Activated naive CD8-positive, alpha-beta T cell (primary cell): ENCODE data around the gene DSTN.

Experiments used
- H3K27ac Mint-ChIP-seq: one replicate; pipeline ENCODE4 v1.8.0; 2021; ENCODE audit warnings: mixed read lengths
- H3K27me3 Mint-ChIP-seq: one replicate; pipeline ENCODE4 v1.8.0; 2021; ENCODE audit warnings: mixed read lengths
- H3K36me3 Mint-ChIP-seq: one replicate; pipeline ENCODE4 v1.8.0; 2021; ENCODE audit warnings: mixed read lengths
- H3K4me1 Mint-ChIP-seq: one replicate; pipeline ENCODE4 v1.8.0; 2021; ENCODE audit warnings: low read depth, mixed read lengths
- H3K4me3 Mint-ChIP-seq: one replicate; pipeline ENCODE4 v1.8.0; 2021; ENCODE audit warnings: mild to moderate bottlenecking, mixed read lengths
- H3K9me3 Mint-ChIP-seq: one replicate; pipeline ENCODE4 v1.8.0; 2021; ENCODE audit warnings: low read depth, mixed read lengths

The DSTN gene

DNA sequence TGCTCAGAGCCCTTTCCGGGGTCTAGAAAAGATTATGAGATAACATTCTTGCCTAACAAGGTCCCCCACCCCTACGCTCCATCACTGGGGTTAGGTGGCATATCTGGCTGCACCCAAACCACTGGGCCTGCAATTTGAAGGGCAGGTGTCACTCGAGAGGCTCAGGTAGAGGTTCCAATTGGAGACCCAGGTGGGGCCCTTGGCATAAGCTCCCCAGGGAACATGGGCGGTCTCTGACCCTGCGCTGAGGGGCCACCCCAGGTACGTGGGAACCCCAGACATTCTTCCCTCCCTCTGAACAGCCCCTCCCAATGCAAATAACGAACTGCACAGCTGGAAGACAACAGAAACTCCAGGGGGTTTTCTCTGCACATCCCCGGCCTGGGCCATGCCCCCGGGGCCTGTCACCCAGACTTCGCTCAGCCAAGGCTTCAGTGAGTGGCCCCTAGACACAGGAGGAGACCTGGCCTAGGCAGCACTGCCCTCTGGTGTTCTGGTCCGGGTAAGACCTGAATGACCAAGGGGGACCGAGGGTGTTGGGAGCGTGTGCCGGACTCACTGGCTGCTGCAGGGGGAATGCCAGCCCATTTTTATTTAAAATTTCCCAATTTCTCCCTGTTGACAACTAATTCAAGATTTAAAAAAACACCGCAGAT is 47.5 kb downstream of the DSTN start:
- Mint-ChIP-seq H3K9me3 (no peaks in the 10 kb centered on the region), H3K4me3 (no peak overlapping the region), H3K4me1 (peaks cover 6% of the 10 kb centered on the region), H3K27me3 (no peaks in the 10 kb centered on the region), H3K27ac (no peak overlapping the region), H3K36me3 (no peaks in the 10 kb centered on the region)

DNA sequence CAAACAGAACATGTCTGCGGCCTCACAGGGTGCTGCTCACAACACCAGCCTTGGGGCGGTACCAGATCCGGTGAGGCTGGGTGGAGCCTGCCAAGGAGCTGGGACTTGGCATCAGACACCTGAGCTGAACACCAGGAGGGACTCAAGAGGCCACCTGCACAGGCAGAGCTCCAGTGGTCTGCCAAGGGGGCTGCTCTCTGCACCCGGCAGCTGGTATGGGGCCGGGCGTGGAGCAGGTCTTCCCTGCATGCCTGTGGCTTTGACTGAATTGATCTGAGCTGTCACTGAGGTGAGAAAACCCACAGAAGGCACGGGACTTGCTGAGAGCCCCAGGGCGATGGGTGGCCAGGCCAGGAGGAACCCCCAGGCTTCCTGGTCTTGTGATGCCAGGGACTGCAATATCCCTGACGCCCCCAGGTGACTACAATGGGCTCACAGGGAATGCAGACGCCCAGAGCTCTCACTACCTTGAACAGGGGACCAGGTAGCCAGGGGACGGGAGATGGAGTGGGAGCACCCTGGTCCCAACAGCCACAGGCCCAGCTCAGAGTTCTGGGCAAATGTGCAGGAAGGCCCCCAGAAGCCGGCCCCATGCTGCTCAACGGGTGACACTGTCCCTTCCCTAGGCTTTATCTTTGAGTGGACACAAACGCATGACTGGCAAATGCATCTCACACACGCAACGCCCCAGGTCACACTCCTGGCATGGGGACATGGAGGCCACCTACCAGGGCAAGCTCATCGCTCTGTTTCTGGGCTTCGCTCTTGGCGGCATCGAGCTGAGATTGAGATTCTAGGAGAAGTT is 48.2 kb downstream of the DSTN start:
- Mint-ChIP-seq H3K27ac (no peak overlapping the region), H3K4me3 (no peak overlapping the region), H3K36me3 (no peaks in the 10 kb centered on the region), H3K9me3 (no peaks in the 10 kb centered on the region), H3K27me3 (no peaks in the 10 kb centered on the region), H3K4me1 (no peaks in the 10 kb centered on the region)

DNA sequence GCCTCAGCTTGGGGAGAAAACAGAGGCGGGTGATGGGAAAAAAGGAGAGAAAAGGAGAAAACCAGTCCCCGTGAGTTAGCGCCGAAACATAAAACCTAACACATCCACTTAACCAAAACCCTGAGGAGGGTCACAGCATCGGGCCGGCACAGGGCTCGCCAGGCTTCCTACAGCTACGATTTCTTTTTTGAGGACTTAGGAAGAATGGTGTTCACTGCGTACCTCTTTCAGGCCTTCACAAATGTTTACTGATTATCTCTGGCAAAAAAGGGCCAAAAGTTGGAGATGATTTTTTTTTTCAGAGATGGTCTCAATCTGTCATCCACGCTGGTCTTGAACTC is 48.8 kb downstream of the DSTN start:
- no peaks in the 10 kb centered on the region for H3K9me3 Mint-ChIP-seq
- no peaks in the 10 kb centered on the region for H3K4me1 Mint-ChIP-seq
- no peaks in the 10 kb centered on the region for H3K36me3 Mint-ChIP-seq
- no peak overlapping the region for H3K4me3 Mint-ChIP-seq
- H3K27ac Mint-ChIP-seq: no peak overlapping the region
- H3K27me3 Mint-ChIP-seq: no peaks in the 10 kb centered on the region

DNA sequence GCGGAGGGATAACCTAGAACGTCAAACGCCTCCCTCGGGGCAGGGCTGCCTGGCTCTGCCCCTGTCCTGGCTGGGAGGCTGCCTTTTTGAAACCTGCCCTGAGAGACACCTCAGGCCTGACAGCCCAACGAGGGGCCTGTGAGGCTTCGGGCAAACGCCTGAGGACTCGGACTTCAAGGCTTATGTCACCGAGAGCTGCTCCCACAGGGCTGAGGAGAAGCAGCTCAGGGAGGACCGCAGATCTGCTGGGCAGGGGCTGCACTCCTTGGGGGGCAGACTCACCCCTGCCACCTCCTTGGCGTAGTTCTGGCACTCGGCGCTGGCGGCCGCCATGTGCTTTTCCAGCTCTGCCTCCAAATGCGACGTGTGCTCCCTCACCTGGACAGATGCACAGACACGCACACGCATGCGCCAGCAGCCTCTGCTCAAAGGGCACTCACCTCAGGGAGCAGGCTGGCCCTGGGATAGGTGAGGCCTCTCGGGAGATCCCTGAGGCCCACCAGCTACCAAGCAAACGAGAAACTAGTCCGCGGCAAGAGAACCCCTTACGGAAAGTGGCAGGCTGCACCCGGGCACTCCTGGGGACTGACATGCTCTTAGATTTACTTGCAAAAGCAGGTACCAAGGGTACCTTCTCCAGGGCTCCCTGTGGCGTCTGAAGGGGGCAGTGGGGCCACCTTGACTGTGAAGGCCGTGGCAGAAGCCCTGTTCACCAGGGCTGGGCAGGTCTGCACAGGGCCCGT is 49.6 kb downstream of the DSTN start:
- no peak overlapping the region for H3K4me3 Mint-ChIP-seq
- no peaks in the 10 kb centered on the region for H3K4me1 Mint-ChIP-seq
- no peaks in the 10 kb centered on the region for H3K27me3 Mint-ChIP-seq
- no peaks in the 10 kb centered on the region for H3K36me3 Mint-ChIP-seq
- H3K27ac Mint-ChIP-seq: no peak overlapping the region
- H3K9me3 Mint-ChIP-seq: no peaks in the 10 kb centered on the region

DNA sequence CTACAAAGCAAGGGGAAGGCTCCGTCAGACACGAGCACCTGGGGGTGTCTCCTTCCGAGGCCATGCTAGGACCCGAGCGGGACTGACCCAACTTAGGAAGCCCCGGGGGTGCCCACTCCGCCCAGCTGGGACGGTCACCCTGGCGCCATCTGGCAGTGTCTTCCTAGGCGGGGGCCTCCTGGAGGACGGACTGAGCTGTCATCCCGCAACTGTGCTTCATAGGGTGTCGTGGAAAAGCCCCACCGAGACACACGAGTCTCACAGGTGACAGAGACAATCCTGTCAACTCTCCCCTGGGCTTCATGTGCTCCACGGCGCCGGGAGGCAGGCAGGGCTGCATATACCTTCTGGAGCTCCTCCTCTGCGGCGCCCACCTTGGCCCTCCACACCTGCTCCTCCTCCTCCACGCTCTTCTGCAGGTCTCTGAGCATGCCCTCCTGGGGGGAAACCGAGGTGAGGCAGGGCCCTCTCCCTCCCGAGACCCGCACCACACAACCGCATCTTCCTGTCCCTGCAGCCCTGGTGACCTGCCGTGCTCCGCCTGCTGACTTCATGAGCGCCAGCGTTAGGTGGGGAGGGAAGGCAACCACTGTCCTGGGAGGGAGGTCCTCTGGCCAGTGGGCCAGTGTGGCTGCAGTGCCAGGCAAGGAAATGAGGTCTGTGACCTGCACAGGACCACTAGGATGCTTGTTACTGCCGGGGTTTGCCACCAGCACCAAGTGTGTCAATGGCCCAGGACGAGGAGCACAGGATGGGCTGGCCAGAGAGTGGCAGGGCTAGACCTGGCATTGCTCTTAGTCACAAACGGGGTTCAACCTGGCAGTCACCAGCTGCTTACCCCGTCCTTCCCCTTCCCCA is 50.7 kb downstream of the DSTN start:
- Mint-ChIP-seq H3K27ac (no peak overlapping the region), H3K4me1 (no peaks in the 10 kb centered on the region), H3K9me3 (no peaks in the 10 kb centered on the region), H3K36me3 (no peaks in the 10 kb centered on the region), H3K4me3 (no peak overlapping the region), H3K27me3 (no peaks in the 10 kb centered on the region)

DNA sequence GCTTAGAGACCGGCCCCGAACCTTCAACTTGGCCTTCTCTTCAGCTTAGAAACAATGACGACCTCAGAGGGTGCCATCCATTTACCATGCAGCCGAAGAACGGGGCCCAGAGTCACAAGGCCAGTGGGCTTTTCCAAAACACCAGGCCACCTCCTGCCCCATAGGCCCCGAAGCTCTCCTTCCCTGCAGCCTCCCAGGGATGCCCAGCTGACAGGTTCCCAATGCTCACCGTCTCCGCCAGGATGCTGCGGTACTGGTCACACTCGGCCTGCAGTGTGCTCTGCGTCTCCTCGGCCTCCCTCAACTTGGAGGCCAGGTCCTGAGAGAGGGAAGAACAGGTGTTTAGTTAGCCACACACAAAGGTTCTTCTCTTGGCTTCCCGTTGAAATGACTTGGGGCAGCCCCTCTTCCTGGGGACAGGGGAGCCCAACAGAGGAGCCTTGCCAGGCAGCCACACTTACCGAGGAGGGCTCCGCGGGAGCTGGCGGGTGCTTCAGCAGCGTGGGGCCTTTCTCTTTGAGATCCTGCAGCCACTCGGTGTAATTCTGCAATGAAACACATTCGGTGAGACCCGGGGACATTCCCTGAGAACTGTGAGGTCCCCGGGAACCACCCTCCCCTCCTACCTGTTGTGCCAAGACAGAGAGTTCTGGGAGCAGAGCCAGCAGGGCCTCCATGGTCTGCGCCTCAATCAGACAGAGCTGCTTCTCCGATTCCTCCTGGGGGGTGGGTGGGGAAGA is 51.5 kb downstream of the DSTN start:
- Mint-ChIP-seq H3K9me3 (no peaks in the 10 kb centered on the region), H3K4me1 (no peaks in the 10 kb centered on the region), H3K4me3 (no peak overlapping the region), H3K27ac (no peak overlapping the region), H3K36me3 (no peaks in the 10 kb centered on the region), H3K27me3 (no peaks in the 10 kb centered on the region)

DNA sequence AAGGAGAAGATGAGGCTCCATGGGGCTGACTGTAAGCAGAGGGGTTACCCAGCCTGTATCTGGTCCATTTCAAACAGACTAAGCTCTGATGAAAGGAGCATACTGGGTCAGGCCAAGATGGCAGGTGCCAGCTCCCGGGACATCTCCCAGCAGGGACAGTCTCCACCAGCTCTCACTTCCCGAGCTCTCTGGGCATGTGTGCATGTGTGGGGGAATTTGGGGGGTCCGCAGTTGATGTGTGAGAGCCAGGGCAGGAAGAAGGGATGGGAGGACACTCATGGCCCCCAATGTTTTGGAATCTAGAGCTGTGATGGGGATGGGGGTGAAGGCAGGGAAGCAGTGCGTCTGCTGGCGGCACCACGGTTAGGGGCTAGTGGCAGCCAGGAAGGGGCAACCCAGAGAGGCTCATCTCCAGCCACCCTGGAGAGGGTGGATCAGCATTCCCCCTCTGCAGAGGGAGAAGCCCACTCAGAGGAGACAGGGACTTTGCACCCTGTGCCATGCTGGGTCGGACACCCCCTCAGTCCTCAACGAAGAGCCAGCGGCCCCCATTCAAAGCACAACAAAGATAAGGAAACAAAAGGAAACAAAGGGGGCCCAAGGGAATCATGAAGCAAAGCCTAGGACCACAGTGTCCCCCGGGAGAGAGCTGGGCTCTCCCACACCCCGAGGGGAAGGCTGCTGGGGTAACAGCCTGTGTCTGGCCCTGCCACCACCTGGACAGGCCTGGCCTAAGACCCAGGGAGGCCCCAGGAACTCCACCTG is 52.4 kb downstream of the DSTN start:
- Mint-ChIP-seq H3K4me3 (no peak overlapping the region), H3K36me3 (no peaks in the 10 kb centered on the region), H3K4me1 (no peaks in the 10 kb centered on the region), H3K9me3 (no peaks in the 10 kb centered on the region), H3K27ac (no peak overlapping the region), H3K27me3 (no peaks in the 10 kb centered on the region)

DNA sequence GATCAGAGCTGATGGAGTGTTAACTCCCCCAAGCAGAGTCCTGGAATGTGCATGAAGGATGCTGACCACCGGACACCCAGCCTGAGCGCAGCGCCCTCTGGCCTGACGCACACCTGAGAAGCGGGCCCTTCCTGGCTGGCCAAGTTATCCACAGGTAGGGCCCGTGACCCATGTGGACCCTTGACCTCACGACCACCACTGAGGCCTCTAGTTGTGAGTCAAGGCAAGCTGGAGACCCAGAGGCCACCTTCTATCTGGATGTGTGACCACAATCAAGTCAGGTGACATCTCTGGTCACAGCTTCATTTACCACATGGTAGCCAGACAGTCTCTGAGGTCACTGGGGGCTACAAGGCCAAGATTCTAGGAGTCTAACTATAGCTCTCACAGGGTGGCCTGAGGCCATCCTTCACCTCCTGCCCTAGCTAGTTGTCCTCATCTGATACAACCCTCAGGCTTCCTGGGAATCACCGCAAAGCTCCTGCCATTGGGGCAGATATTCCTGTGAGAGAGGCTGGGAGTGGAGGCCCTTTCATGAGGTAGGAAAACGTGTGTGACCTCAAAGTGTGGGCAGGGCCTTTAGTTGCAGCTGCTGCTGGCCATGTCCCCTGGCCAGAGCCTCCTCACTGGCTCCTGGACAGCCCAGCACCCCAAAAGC is 53.1 kb downstream of the DSTN start:
- H3K36me3 Mint-ChIP-seq: no peaks in the 10 kb centered on the region
- no peak overlapping the region for H3K4me3 Mint-ChIP-seq
- H3K27me3 Mint-ChIP-seq: no peaks in the 10 kb centered on the region
- no peaks in the 10 kb centered on the region for H3K4me1 Mint-ChIP-seq
- H3K9me3 Mint-ChIP-seq: no peaks in the 10 kb centered on the region
- H3K27ac Mint-ChIP-seq: no peak overlapping the region

DNA sequence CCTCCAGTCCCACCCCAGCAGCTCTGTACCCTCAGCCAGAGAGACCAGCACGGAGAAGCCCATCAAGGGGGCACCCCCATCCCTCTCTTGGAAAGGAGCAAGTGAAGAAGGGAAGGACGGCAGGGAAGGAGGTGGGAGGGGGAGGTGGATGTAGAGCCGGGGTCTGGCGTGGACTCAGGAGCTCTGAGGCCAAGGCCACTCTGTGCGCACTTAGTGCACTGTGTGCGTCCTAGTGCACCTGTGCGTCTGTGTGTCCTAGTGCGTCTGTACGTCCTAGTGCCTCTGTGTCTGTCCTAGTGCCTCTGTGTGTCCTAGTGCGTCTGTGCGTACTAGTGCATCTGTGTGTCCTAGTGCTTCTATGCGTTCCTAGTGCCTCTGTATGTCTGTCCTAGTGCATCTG is 54.2 kb downstream of the DSTN start:
- no peak overlapping the region for H3K27ac Mint-ChIP-seq
- H3K36me3 Mint-ChIP-seq: peaks cover 5% of the 10 kb centered on the region
- no peak overlapping the region for H3K4me3 Mint-ChIP-seq
- H3K4me1 Mint-ChIP-seq: no peaks in the 10 kb centered on the region
- H3K9me3 Mint-ChIP-seq: no peaks in the 10 kb centered on the region
- H3K27me3 Mint-ChIP-seq: no peaks in the 10 kb centered on the region

DNA sequence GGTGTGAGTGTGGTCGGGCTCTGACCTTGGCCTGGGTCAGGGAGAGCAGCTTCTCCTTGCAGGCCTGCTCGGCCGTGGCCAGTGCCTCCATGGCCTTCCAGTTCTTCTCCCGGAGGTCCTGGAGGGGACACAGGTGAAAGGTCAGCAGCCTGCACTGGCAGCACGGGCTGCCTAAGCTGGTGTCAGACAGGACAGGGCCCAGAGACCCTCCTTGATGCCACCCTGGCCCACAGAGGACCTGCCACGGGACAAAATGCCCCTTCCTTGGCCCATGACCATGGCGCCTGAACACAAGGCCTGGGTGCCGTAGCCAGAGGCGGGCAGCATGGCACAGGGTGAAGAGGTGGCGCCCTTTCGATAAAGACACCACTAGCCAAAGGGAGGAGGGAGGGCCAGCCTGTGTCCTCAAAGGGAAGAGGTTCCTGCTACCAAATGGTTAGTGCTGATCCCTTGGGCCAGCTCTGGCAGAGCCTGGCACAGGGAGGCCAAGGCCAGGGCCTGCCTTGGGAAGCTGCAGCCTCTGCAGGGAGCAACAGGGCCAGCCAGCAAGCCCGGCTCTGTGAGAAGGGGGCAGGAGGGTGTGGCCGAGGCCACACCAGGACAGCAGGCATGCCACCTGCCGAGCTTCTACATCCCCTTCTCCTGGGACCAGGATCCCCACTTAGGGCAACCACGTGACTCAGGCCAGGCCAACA is 54.8 kb downstream of the DSTN start:
- peaks cover 5% of the 10 kb centered on the region for H3K36me3 Mint-ChIP-seq

DNA sequence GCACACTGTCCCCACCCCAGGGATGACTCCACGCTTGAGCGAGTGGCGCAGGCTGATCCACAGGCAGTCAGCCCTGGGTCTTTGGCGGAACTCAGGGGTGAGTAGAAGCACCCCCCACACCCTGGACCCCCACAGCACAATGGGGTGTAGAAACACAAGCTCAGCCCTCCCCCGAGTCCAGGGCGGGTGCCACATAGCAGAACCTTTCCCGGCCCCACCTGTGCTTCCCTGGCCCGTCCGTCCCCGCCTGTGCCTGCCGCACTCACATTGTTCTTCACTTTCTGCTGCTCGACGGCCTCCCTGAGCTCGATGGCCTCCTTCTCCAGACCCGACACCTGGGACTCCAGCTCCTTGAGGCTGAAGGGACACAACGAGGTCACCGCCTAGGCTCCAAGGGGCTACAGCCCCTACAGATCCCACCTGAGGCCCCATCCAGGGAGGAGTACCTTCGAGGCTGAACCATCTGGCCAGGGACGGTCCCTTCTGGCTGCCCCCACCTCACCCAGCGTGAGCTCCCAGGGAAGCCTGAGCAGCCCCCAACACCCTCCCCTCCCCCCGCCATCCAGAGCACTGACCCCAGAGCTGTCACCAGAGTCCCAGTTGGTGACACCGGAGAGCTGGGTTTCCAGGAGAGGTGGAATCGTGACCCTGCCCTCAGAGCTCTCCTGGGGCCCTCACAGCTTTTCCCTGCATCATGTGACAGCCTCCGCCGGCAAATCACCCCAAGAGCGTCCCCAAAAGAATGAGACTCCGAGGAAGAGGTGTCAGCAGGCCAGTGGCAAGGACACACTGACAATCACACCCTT is 55.6 kb downstream of the DSTN start:
- no peaks in the 10 kb centered on the region for H3K9me3 Mint-ChIP-seq
- H3K4me3 Mint-ChIP-seq: no peak overlapping the region
- no peak overlapping the region for H3K27ac Mint-ChIP-seq
- no peaks in the 10 kb centered on the region for H3K27me3 Mint-ChIP-seq
- no peaks in the 10 kb centered on the region for H3K4me1 Mint-ChIP-seq
- peaks cover 5% of the 10 kb centered on the region for H3K36me3 Mint-ChIP-seq

More for the DNA sequence above, 54.8 kb downstream of the DSTN start:
- H3K27ac Mint-ChIP-seq: no peak overlapping the region
- H3K27me3 Mint-ChIP-seq: no peaks in the 10 kb centered on the region
- no peaks in the 10 kb centered on the region for H3K9me3 Mint-ChIP-seq
- H3K4me3 Mint-ChIP-seq: no peak overlapping the region
- H3K4me1 Mint-ChIP-seq: no peaks in the 10 kb centered on the region

DNA sequence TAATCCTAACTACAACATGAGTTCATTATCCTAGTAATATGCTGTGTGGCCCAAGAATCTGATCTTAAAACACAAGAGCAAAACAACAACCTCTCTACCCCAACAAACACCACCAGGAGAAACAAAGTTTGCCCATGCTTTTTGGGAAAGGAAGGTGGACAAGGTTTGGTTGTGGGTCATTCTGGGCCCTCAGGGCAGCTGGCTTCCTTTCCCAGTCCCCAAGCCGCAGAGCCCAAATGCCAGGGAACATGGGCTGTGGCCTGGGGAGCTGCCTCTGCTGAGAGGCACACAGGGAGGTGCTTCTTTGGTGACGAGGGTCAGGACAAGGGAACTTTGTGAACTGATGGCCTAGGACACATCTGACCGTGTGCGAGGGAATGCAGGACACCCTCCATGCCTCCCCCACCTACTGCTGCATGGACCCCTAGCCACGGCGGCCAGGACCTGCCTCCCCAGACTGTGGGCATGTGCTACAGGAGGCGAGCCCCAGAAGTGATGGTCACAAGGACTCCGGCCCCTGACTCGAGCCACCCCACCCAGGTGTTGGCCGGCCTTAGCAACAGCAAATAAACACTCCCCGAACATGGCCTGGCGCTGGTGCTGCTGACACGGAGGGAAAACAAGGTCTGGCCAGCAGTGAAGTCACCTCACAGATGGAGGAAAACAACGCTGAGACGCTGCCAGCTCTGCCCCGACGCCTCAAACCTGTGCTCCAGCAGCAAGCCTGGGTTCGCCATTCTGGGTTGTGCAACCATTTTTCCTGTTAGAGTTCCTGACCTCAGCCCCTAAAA is 56.5 kb downstream of the DSTN start:
- Mint-ChIP-seq H3K27me3 (no peaks in the 10 kb centered on the region), H3K27ac (no peak overlapping the region), H3K4me1 (no peaks in the 10 kb centered on the region), H3K36me3 (peaks cover 5% of the 10 kb centered on the region), H3K9me3 (no peaks in the 10 kb centered on the region), H3K4me3 (no peak overlapping the region)
